Measurements from ENCODE around the gene MICOS13. TPM values are rescaled to one million over a fixed set of nuclear protein-coding genes. Genes with fewer than 3 reads are reported as not detected.

Gene MICOS13
- total and polyA plus RNA-seq, 2 donors (not counting 3 experiments of a cell fraction or from before 2014, with no cell fraction given): 55.3 to 86.1 TPM

GRCh38 chr19:5683177-5683886 lies 3.0 kb upstream of the MICOS13 start:
- no peaks in the 10 kb centered on the region for H3K9me3 ChIP-seq (replicated peaks; ENCODE audit: control insufficient read depth, insufficient read depth, low read length)
- peaks cover 10% of the 10 kb centered on the region for H3K4me1 ChIP-seq (ENCODE audit: control insufficient read depth, extremely low read depth, insufficient read depth, low read length)
- no peaks in the 10 kb centered on the region for H4K20me1 ChIP-seq (replicated peaks; ENCODE audit: control insufficient read depth, extremely low read depth, insufficient read depth, low read length)
- no peak for FAIRE-seq
- dilution Hi-C loops (cut with MboI; ENCODE audit: extremely low pct_ligation_motif_present, low sequenced_read_pairs) (no loop called here), intact Hi-C loops (cut with micrococcal nuclease) (no loop called here)
- H3K36me3 ChIP-seq (ENCODE audit: control insufficient read depth in 2 of 2, extremely low read depth in 1 of 2, insufficient read depth in 2 of 2, low read length in 2 of 2): no peaks in the 10 kb centered on the region
- H3K79me2 ChIP-seq (ENCODE audit: control insufficient read depth, insufficient read depth, low read length): peaks cover 9% of the 10 kb centered on the region
- ChIA-PET POLR2A (interaction anchor here (0.7 kb wide), 1 partner anchor 146 kb away, joined by 4 read pairs; no protein-coding TSS in a partner anchor), CTCF (no interaction called here)
- no peak overlapping the region for H3K4me3 ChIP-seq (replicated peaks in 1 of 3; ENCODE audit: insufficient read depth in 1 of 3, low read depth in 1 of 3, low read length in 3 of 3)
- H3K9me1 ChIP-seq (replicated peaks; ENCODE audit: control insufficient read depth, extremely low read depth, insufficient read depth, low read length): no peaks in the 10 kb centered on the region
- H3K27ac ChIP-seq (ENCODE audit: insufficient read depth, low read depth, low read length): no peak overlapping the region
- H3K4me2 ChIP-seq (ENCODE audit: insufficient read depth, low read length): no peak overlapping the region
- H3K27me3 ChIP-seq (ENCODE audit: control insufficient read depth in 2 of 2, insufficient read depth in 2 of 2, low read length in 2 of 2): no peaks in the 10 kb centered on the region
- TF ChIP-seq EZH2 (IDR thresholded peaks at IDR 0.05; ENCODE audit: borderline replicate concordance, low read depth, low read length, severe bottlenecking) (no peak), MAX (IDR thresholded peaks at IDR 0.05; ENCODE audit: insufficient read depth, insufficient read length) (no peak)
- no peak for DNase-seq (ENCODE audit: low read depth, low spot score)
- no peak overlapping the region for H3K9ac ChIP-seq (replicated peaks; ENCODE audit: extremely low read depth, insufficient read depth, low read length)
- no peak overlapping the region for H2AFZ ChIP-seq (ENCODE audit: low read depth, low read length)
- no TSS peak for BruUV-seq (replicated peaks)

GRCh38 chr19:5682107-5682482 lies 1.8 kb upstream of the MICOS13 start:
- BruUV-seq (replicated peaks): no TSS peak
- H3K9me3 ChIP-seq (replicated peaks; ENCODE audit: control insufficient read depth, insufficient read depth, low read length): no peaks in the 10 kb centered on the region
- POLR2A ChIA-PET: no interaction called here
- H3K79me2 ChIP-seq (ENCODE audit: control insufficient read depth, insufficient read depth, low read length): peaks cover 9% of the 10 kb centered on the region
- H4K20me1 ChIP-seq (replicated peaks; ENCODE audit: control insufficient read depth, extremely low read depth, insufficient read depth, low read length): no peaks in the 10 kb centered on the region
- H3K4me3 ChIP-seq (replicated peaks in 1 of 3; ENCODE audit: insufficient read depth in 1 of 3, low read depth in 1 of 3, low read length in 3 of 3): no peak overlapping the region
- dilution Hi-C loops (cut with MboI; ENCODE audit: extremely low pct_ligation_motif_present, low sequenced_read_pairs) (no loop called here), intact Hi-C loops (cut with micrococcal nuclease) (no loop called here)
- no peak for FAIRE-seq
- no peak overlapping the region for H3K4me2 ChIP-seq (ENCODE audit: insufficient read depth, low read length)
- H3K27ac ChIP-seq (ENCODE audit: insufficient read depth, low read depth, low read length): no peak overlapping the region
- DNase-seq (ENCODE audit: low read depth, low spot score): no peak
- no peak for TF ChIP-seq GATA2 (IDR thresholded peaks at IDR 0.05; ENCODE audit: insufficient read depth, insufficient read length, low read depth, low read length)
- no peak for TF ChIP-seq JUN (IDR thresholded peaks at IDR 0.05; ENCODE audit: borderline replicate concordance, insufficient read depth, insufficient read length, low read depth)
- TF ChIP-seq MYC (IDR thresholded peaks at IDR 0.05; ENCODE audit: low read depth, low read length): no peak
- no peak for TF ChIP-seq POLR2AphosphoS5 (IDR thresholded peaks at IDR 0.05; ENCODE audit: insufficient read depth, low read depth, low read length)
- no peak for TF ChIP-seq MAX (IDR thresholded peaks at IDR 0.05; ENCODE audit: insufficient read depth, insufficient read length)
- TF ChIP-seq POLR2A (IDR thresholded peaks at IDR 0.05; ENCODE audit: low read depth, low read length): no peak
- TF ChIP-seq FOS (IDR thresholded peaks at IDR 0.05; ENCODE audit: borderline replicate concordance, insufficient read depth, low read length): no peak
- H3K36me3 ChIP-seq (ENCODE audit: control insufficient read depth in 2 of 2, extremely low read depth in 1 of 2, insufficient read depth in 2 of 2, low read length in 2 of 2): peaks cover 0 to 5% of the 10 kb centered on the region in 2 experiments
- CTCF ChIA-PET: interaction anchor here (0.6 kb wide), 1 partner anchor 46 kb away, joined by 3 read pairs; no protein-coding TSS in a partner anchor
- no peak overlapping the region for H3K9ac ChIP-seq (replicated peaks; ENCODE audit: extremely low read depth, insufficient read depth, low read length)
- peaks cover 10% of the 10 kb centered on the region for H3K4me1 ChIP-seq (ENCODE audit: control insufficient read depth, extremely low read depth, insufficient read depth, low read length)
- H3K27me3 ChIP-seq (ENCODE audit: control insufficient read depth in 2 of 2, insufficient read depth in 2 of 2, low read length in 2 of 2): no peaks in the 10 kb centered on the region
- no peak overlapping the region for H2AFZ ChIP-seq (ENCODE audit: low read depth, low read length)
- no peaks in the 10 kb centered on the region for H3K9me1 ChIP-seq (replicated peaks; ENCODE audit: control insufficient read depth, extremely low read depth, insufficient read depth, low read length)
